Activated CD4-positive, alpha-beta T cell treated with anti-CD3 and anti-CD28 coated beads, Interleukin-2, amount 10 ng/mL, durations not matched to agents 7 days and 5 days (primary cell): ENCODE measurements around the gene ABCC4. TPM values are rescaled to one million over a fixed set of nuclear protein-coding genes. Genes with fewer than 3 reads are reported as not detected.

Experiments used
- CTCF ChIA-PET: fragments of 350-600 bp; sonication (Branson Sonifier 250); formaldehyde crosslinking; loops from one replicate; lab custom pipeline; 2021; ENCODE audit warnings: antibody characterized with exemption; lab: Charles Lee
- POLR2A ChIA-PET: fragments of 350-600 bp; sonication (Branson Sonifier 250); formaldehyde crosslinking; loops from one replicate; lab custom pipeline; 2021; ENCODE audit warnings: antibody characterized with exemption; lab: Charles Lee
- DNase-seq: peaks from one replicate; pipeline ENCODE4 v3.0.0-alpha.2; 2020
- H3K27ac Mint-ChIP-seq: one replicate; pipeline ENCODE4 v1.8.0; 2021; ENCODE audit warnings: mild to moderate bottlenecking, moderate library complexity, mixed read lengths
- H3K27me3 Mint-ChIP-seq: one replicate; pipeline ENCODE4 v1.8.0; 2021; ENCODE audit warnings: mixed read lengths
- H3K36me3 Mint-ChIP-seq: one replicate; pipeline ENCODE4 v1.8.0; 2021; ENCODE audit warnings: low read depth, mixed read lengths
- H3K4me1 Mint-ChIP-seq: one replicate; pipeline ENCODE4 v1.8.0; 2021; ENCODE audit warnings: mixed read lengths
- H3K4me3 Mint-ChIP-seq: one replicate; pipeline ENCODE4 v1.8.0; 2021; ENCODE audit warnings: mild to moderate bottlenecking, moderate library complexity, mixed read lengths
- H3K9me3 Mint-ChIP-seq: one replicate; pipeline ENCODE4 v1.8.0; 2021; ENCODE audit warnings: mixed read lengths
- total RNA-seq, 2 experiments: library from RNA; stranded (reverse); gene quantifications; one replicate each; pipeline ENCODE4 v1.2.3, GENCODE V29; 2021

The ABCC4 gene
- 1 to 10 TPM; 4.8 to 7.0 TPM for total RNA-seq

GRCh38 chr13:95301183-95301967 lies at the start of gene ABCC4:
ABCC4 (minus strand) TSS chr13:95301451; CDS start chr13:95301314, 137 bp downstream.
- Mint-ChIP-seq H3K36me3 (no peaks in the 10 kb centered on the region), H3K27ac (peak within 1 kb of the TSS; percentile 57), H3K9me3 (no peaks in the 10 kb centered on the region), H3K4me3 (peak within 1 kb of the TSS; percentile 76), H3K27me3 (peaks cover 12% of the 10 kb centered on the region), H3K4me1 (peaks cover 30% of the 10 kb centered on the region)
- peak; percentile 53 for DNase-seq
- CTCF ChIA-PET = interaction anchor here (0.6 to 2.4 kb wide), 4 partner anchors 14 to 260 kb away, joined by 3 to 6 read pairs (median 3); no protein-coding TSS in a partner anchor
- POLR2A ChIA-PET = no interaction called here

GRCh38 chr13:95349267-95349666 lies 48.0 kb upstream of the ABCC4 start:
- DNase-seq = no peak
- Mint-ChIP-seq H3K27ac (no peak overlapping the region), H3K4me3 (no peak overlapping the region), H3K4me1 (no peaks in the 10 kb centered on the region), H3K27me3 (no peaks in the 10 kb centered on the region), H3K36me3 (no peaks in the 10 kb centered on the region), H3K9me3 (no peaks in the 10 kb centered on the region)
- POLR2A ChIA-PET = no interaction called here
- CTCF ChIA-PET = no interaction called here

GRCh38 chr13:95343944-95344343 lies 42.7 kb upstream of the ABCC4 start:
- no peak for DNase-seq
- Mint-ChIP-seq H3K4me3 (no peak overlapping the region), H3K27ac (no peak overlapping the region), H3K27me3 (no peaks in the 10 kb centered on the region), H3K4me1 (no peaks in the 10 kb centered on the region), H3K9me3 (no peaks in the 10 kb centered on the region), H3K36me3 (no peaks in the 10 kb centered on the region)
- POLR2A ChIA-PET = no interaction called here
- CTCF ChIA-PET = no interaction called here

GRCh38 chr13:95341441-95341840 lies 40.2 kb upstream of the ABCC4 start:
- Mint-ChIP-seq H3K4me1 (no peaks in the 10 kb centered on the region), H3K27ac (no peak overlapping the region), H3K4me3 (no peak overlapping the region), H3K36me3 (no peaks in the 10 kb centered on the region), H3K27me3 (no peaks in the 10 kb centered on the region), H3K9me3 (no peaks in the 10 kb centered on the region)
- ChIA-PET POLR2A (no interaction called here), CTCF (no interaction called here)
- DNase-seq = no peak

- no peaks in the 10 kb centered on the region for H3K4me1 Mint-ChIP-seq
- ChIA-PET POLR2A (no interaction called here), CTCF (no interaction called here)
- no peak for DNase-seq
- no peak overlapping the region for H3K4me3 Mint-ChIP-seq
- no peak overlapping the region for H3K27ac Mint-ChIP-seq
- no peaks in the 10 kb centered on the region for H3K36me3 Mint-ChIP-seq
- no peaks in the 10 kb centered on the region for H3K9me3 Mint-ChIP-seq
- H3K27me3 Mint-ChIP-seq = no peaks in the 10 kb centered on the region
Measured at GRCh38 chr13:95338905-95339304, 37.7 kb upstream of the ABCC4 start.

- H3K9me3 Mint-ChIP-seq = no peaks in the 10 kb centered on the region
- ChIA-PET CTCF (no interaction called here), POLR2A (no interaction called here)
- no peaks in the 10 kb centered on the region for H3K4me1 Mint-ChIP-seq
- no peaks in the 10 kb centered on the region for H3K36me3 Mint-ChIP-seq
- no peak for DNase-seq
- H3K27me3 Mint-ChIP-seq = no peaks in the 10 kb centered on the region
- H3K27ac Mint-ChIP-seq = no peak overlapping the region
- no peak overlapping the region for H3K4me3 Mint-ChIP-seq
Measured at GRCh38 chr13:95337597-95337996, 36.3 kb upstream of the ABCC4 start.

GRCh38 chr13:95335667-95336066 lies 34.4 kb upstream of the ABCC4 start:
- DNase-seq = no peak
- H3K27me3 Mint-ChIP-seq = no peaks in the 10 kb centered on the region
- H3K36me3 Mint-ChIP-seq = no peaks in the 10 kb centered on the region
- H3K27ac Mint-ChIP-seq = no peak overlapping the region
- CTCF ChIA-PET = interaction anchor here (0.6 kb wide), 1 partner anchor 61 kb away, joined by 4 read pairs; no protein-coding TSS in a partner anchor
- H3K4me3 Mint-ChIP-seq = no peak overlapping the region
- no peaks in the 10 kb centered on the region for H3K4me1 Mint-ChIP-seq
- POLR2A ChIA-PET = no interaction called here
- H3K9me3 Mint-ChIP-seq = no peaks in the 10 kb centered on the region

GRCh38 chr13:95328386-95328785 lies 27.1 kb upstream of the ABCC4 start:
- Mint-ChIP-seq H3K4me3 (no peak overlapping the region), H3K9me3 (no peaks in the 10 kb centered on the region), H3K27ac (no peak overlapping the region), H3K4me1 (no peaks in the 10 kb centered on the region), H3K36me3 (no peaks in the 10 kb centered on the region), H3K27me3 (no peaks in the 10 kb centered on the region)
- CTCF ChIA-PET = no interaction called here
- POLR2A ChIA-PET = no interaction called here
- DNase-seq = no peak

- CTCF ChIA-PET = no interaction called here
- H3K4me3 Mint-ChIP-seq = no peak overlapping the region
Measured at GRCh38 chr13:95327190-95327589, 25.9 kb upstream of the ABCC4 start.

GRCh38 chr13:95326695-95327094 lies 25.4 kb upstream of the ABCC4 start:
- Mint-ChIP-seq H3K4me3 (no peak overlapping the region), H3K4me1 (no peaks in the 10 kb centered on the region), H3K27ac (no peak overlapping the region), H3K27me3 (no peaks in the 10 kb centered on the region), H3K36me3 (no peaks in the 10 kb centered on the region), H3K9me3 (no peaks in the 10 kb centered on the region)
- DNase-seq = no peak
- CTCF ChIA-PET = no interaction called here
- POLR2A ChIA-PET = no interaction called here

More at GRCh38 chr13:95327190-95327589, 25.9 kb upstream of the ABCC4 start:
- H3K4me1 Mint-ChIP-seq = no peaks in the 10 kb centered on the region
- H3K36me3 Mint-ChIP-seq = no peaks in the 10 kb centered on the region
- no peak overlapping the region for H3K27ac Mint-ChIP-seq
- DNase-seq = no peak
- POLR2A ChIA-PET = no interaction called here
- H3K9me3 Mint-ChIP-seq = no peaks in the 10 kb centered on the region
- H3K27me3 Mint-ChIP-seq = no peaks in the 10 kb centered on the region

- DNase-seq = no peak
- ChIA-PET POLR2A (no interaction called here), CTCF (no interaction called here)
- H3K4me1 Mint-ChIP-seq = no peaks in the 10 kb centered on the region
- H3K27ac Mint-ChIP-seq = no peak overlapping the region
- H3K36me3 Mint-ChIP-seq = no peaks in the 10 kb centered on the region
- H3K4me3 Mint-ChIP-seq = no peak overlapping the region
- H3K27me3 Mint-ChIP-seq = no peaks in the 10 kb centered on the region
- H3K9me3 Mint-ChIP-seq = no peaks in the 10 kb centered on the region
Measured at GRCh38 chr13:95325485-95325884, 24.2 kb upstream of the ABCC4 start.

- Mint-ChIP-seq H3K4me3 (no peak overlapping the region), H3K27ac (no peak overlapping the region), H3K27me3 (no peaks in the 10 kb centered on the region), H3K36me3 (no peaks in the 10 kb centered on the region), H3K4me1 (no peaks in the 10 kb centered on the region), H3K9me3 (no peaks in the 10 kb centered on the region)
- POLR2A ChIA-PET = no interaction called here
- CTCF ChIA-PET = no interaction called here
- DNase-seq = no peak
Measured at GRCh38 chr13:95323930-95324662, 22.8 kb upstream of the ABCC4 start.

- H3K4me1 Mint-ChIP-seq = no peaks in the 10 kb centered on the region
- CTCF ChIA-PET = no interaction called here
- no peak overlapping the region for H3K4me3 Mint-ChIP-seq
- no peak for DNase-seq
- no peaks in the 10 kb centered on the region for H3K36me3 Mint-ChIP-seq
- POLR2A ChIA-PET = no interaction called here
- no peaks in the 10 kb centered on the region for H3K27me3 Mint-ChIP-seq
- H3K9me3 Mint-ChIP-seq = no peaks in the 10 kb centered on the region
- H3K27ac Mint-ChIP-seq = no peak overlapping the region
Measured at GRCh38 chr13:95319551-95320274, 18.5 kb upstream of the ABCC4 start.
